Measurements from ENCODE around the gene RHO.
"Not testable (repeated sequence)": the region's sequence is repeated elsewhere in the genome, so short reads cannot be mapped to it uniquely, and the experiment has no call there.

- TF ChIP-seq, protein P1, sequence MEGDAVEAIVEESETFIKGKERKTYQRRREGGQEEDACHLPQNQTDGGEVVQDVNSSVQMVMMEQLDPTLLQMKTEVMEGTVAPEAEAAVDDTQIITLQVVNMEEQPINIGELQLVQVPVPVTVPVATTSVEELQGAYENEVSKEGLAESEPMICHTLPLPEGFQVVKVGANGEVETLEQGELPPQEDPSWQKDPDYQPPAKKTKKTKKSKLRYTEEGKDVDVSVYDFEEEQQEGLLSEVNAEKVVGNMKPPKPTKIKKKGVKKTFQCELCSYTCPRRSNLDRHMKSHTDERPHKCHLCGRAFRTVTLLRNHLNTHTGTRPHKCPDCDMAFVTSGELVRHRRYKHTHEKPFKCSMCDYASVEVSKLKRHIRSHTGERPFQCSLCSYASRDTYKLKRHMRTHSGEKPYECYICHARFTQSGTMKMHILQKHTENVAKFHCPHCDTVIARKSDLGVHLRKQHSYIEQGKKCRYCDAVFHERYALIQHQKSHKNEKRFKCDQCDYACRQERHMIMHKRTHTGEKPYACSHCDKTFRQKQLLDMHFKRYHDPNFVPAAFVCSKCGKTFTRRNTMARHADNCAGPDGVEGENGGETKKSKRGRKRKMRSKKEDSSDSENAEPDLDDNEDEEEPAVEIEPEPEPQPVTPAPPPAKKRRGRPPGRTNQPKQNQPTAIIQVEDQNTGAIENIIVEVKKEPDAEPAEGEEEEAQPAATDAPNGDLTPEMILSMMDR (IDR thresholded peaks at IDR 0.05): not testable (repeated sequence)
- TF ChIP-seq POLR2A (IDR thresholded peaks at IDR 0.05): not testable (repeated sequence)
Observed at GRCh38 chr3:129495006-129495639, 33.3 kb upstream of the RHO start.

Data from prostate gland (tissue), 2 donors.